ENCODE data around the gene TNS1. TPM values are rescaled to one million over a fixed set of nuclear protein-coding genes. Genes with fewer than 3 reads are reported as not detected.

Gene TNS1
- total RNA-seq, 1 experiment from 2014 or later = 3.4 TPM

- H4K8ac ChIP-seq (replicated peaks; ENCODE audit: insufficient read length, low read depth, low read length) = no peak overlapping the region
- no peak for DNase-seq
- H2BK15ac ChIP-seq (ENCODE audit: low read depth, low read length) = no peak overlapping the region
- H2AFZ ChIP-seq (ENCODE audit: low read length) = no peak overlapping the region
- H3K14ac ChIP-seq (ENCODE audit: insufficient read depth, low read length) = no peak overlapping the region
- peaks cover 24% of the 10 kb centered on the region; the same call in 1 of the 2 replicates for H3K4me1 ChIP-seq (ENCODE audit: insufficient read depth, low read length)
- H3K27ac ChIP-seq (ENCODE audit: insufficient read length, low read depth, low read length) = no peak overlapping the region
- H4K5ac ChIP-seq (ENCODE audit: insufficient read length, low read depth, low read length) = no peak overlapping the region
- no peak overlapping the region for H2BK5ac ChIP-seq (ENCODE audit: insufficient read length, low read length)
- H4K91ac ChIP-seq (ENCODE audit: insufficient read length, low read depth, low read length) = no peak overlapping the region
- peaks cover 1% of the 10 kb centered on the region; the same call in 1 of the 2 replicates for H3K27me3 Mint-ChIP-seq (ENCODE audit: low read depth)
- H3K23ac ChIP-seq (ENCODE audit: insufficient read length, low read depth, low read length) = no peak overlapping the region
- H2BK12ac ChIP-seq (ENCODE audit: insufficient read length, low read depth, low read length) = no peak overlapping the region
- H3K23me2 ChIP-seq (ENCODE audit: insufficient read length, low read depth, low read length, poor library complexity, severe bottlenecking) = no peaks in the 10 kb centered on the region
- no peaks in the 10 kb centered on the region for H3K9me3 ChIP-seq (ENCODE audit: control insufficient read depth, low read depth, low read length)
- H3K4ac ChIP-seq (ENCODE audit: low read depth, low read length) = no peak overlapping the region
- no peaks in the 10 kb centered on the region for H3K27me3 ChIP-seq (ENCODE audit: insufficient read depth, low read length)
- TF ChIP-seq CTCF (conservative IDR thresholded peaks at IDR 0.05) = no peak
- H3K4me3 Mint-ChIP-seq = no peak overlapping the region
- WGBS (ENCODE audit: extremely low coverage, insufficient read length, low lambda C conversion rate) = no CpG with 5 or more reads among the region's 3 CpGs
- no peak overlapping the region for H2AK5ac ChIP-seq (ENCODE audit: insufficient read length, low read length)
- H2BK20ac ChIP-seq (ENCODE audit: low read depth, low read length, poor library complexity, severe bottlenecking) = no peak overlapping the region
- H3K9ac ChIP-seq (ENCODE audit: extremely low read depth, insufficient read length, low read length) = no peak overlapping the region
- peaks cover 44 to 45% of the 10 kb centered on the region in 2 experiments for H3K4me1 Mint-ChIP-seq
- no peaks in the 10 kb centered on the region for H3K9me3 Mint-ChIP-seq
- no peak overlapping the region for H3K56ac ChIP-seq (ENCODE audit: insufficient read length, low read depth, low read length)
- H2BK120ac ChIP-seq (ENCODE audit: low read depth, low read length, poor library complexity, severe bottlenecking) = no peak overlapping the region
- no peak overlapping the region for H3T11ph ChIP-seq (ENCODE audit: low read length)
- H3K36me3 Mint-ChIP-seq (ENCODE audit: insufficient read depth in 1 of 3, low read depth in 3 of 3) = no peaks in the 10 kb centered on the region
- no peaks in the 10 kb centered on the region for H3K79me1 ChIP-seq (ENCODE audit: insufficient read depth, low read depth, low read length, poor library complexity, severe bottlenecking)
- no peak overlapping the region for H3K18ac ChIP-seq (ENCODE audit: insufficient read length, low read depth, low read length)
- H4K20me1 ChIP-seq (ENCODE audit: control insufficient read depth, insufficient read depth, insufficient read length) = no peaks in the 10 kb centered on the region
- no peaks in the 10 kb centered on the region for H3K79me2 ChIP-seq (ENCODE audit: insufficient read depth, low read length)
- H3K27ac Mint-ChIP-seq = peak overlapping the region in 1 of 3 experiments; percentile 62; a peak in 2 of 7 replicates
- H3K4me2 ChIP-seq (ENCODE audit: insufficient read depth, insufficient read length, low read length) = no peak overlapping the region
Measured at GRCh38 chr2:217939220-217939619, 63.6 kb downstream of the TNS1 start.
